HG03520 (cell line): ENCODE results near the gene PXDN.

ENCODE experiments used
- ATAC-seq: cut with Tn5 transposase; IDR thresholded peaks from one replicate; pipeline ENCODE4 v1.9.1; 2021; ENCODE audit warnings: mild to moderate bottlenecking, moderate library complexity; ENCODE audit not compliant: unreplicated experiment

Gene PXDN

GRCh38 chr2:1603059-1603458 lies 141.3 kb downstream of the PXDN start:
- ATAC-seq, result no peak

- no peak for ATAC-seq
Observed at GRCh38 chr2:1602278-1603010, 141.9 kb downstream of the PXDN start.

DNA sequence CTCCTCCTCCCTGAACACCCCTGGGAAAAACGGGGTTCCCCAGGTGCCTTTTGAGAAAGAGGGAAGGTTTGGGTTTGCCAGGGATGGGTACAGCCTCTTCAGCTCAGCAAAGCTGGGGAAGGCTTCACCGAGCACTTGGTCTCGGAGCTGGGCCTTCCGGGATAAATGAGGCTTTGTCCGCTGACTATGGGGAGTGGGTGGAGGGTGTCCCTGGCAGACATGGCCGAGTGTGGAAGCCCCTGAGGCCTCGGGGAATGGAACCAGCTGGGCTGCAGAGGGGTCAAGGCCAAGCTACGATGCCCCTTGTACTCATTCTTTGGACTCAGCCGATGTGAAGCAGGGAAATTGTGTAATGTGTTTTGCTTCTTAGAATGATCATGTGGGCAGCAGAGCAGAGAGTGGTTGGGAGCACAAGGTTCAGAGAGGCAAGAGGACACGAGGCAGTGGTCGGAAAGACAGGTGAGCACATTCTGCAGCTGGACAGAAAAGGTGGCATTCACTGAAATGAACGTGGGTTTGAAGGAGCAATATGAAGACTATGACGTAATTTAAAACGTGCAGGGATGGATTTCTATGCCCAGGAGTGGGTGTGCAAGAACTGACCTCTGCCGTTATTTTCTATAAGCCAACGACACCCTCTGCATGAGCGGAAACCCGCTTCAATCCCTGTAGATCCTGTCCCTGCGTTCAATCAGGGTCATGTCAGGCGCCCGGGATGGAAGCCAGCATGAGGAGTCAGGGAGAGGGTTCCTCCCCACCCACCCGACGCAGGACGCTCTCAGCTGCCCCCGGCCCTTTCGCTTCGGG lies 142.6 kb downstream of the PXDN start:
- no peak for ATAC-seq

- ATAC-seq, result no peak
Observed at GRCh38 chr2:1601067-1601412, 143.3 kb downstream of the PXDN start.

GRCh38 chr2:1600191-1601066 lies 143.9 kb downstream of the PXDN start:
- ATAC-seq, result no peak

DNA sequence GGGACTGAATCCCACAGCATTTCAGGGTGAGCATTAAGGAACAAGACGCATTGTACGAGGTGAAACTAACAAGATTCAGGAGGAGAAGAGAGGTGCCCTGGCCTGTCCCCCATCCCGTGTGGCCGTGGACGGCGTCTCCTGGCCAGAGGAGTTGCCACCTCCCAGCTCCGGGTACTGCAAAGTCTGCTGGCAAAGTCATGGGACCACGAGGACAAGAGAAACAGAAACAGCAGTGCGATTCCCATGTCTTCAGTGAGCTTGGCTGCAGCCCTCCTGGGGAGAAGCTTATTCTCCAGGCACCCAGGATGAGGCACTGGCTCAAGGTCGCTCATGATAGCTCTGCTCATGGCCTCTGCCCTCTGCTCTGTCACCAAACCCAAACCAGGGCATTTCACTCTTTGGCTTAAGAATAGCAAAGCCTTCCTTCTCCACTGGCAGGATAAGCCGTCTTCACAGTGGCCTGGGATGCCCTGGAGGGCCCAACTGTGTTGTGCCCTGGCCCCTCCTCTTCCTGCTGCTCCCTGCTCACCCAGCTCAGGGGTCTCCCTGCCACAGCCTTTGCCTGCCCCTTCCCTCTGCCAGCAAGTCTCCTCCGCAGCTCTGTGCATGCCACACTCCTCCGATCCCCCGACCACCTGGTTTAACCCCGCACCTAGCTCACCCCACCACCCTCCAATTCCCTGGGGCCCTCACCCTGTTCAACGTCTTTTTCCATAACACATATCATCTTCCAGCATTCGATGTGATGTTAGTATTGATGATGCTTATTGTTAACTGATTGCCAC lies 144.8 kb downstream of the PXDN start:
- no peak for ATAC-seq

- no peak for ATAC-seq
Observed at GRCh38 chr2:1598800-1599199, 145.5 kb downstream of the PXDN start.

DNA sequence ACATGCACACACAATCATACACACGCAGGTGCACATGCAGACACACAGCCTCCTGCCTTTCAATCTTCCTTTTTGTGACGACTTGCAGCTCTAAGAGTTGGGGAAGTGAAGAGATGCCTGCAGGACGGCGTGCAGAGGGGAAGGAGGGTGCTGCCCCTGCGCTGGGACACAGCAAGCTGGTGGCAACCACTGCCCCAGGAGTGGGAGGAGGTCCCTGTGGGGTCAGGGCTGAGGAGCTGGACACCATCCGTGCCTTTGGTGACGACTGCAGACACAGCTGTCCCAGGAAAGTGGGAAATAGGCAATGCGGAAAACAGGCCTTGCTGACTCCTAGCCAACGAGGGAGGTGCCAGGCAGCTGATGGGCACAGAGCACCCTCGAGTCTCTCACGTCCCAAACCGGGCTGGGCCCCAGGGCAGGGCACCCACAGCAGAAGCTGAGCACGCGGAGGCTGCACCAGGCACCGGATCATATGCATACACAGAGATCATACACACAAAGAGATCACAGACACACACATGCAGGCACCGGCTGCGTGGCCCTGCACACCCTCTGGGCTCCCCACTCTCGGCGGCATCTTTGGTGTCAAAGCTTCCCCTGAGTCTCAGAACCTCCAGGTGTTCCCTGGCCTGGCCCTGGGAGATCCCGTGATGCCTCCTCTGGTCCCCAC lies 146.1 kb downstream of the PXDN start:
- no peak for ATAC-seq

DNA sequence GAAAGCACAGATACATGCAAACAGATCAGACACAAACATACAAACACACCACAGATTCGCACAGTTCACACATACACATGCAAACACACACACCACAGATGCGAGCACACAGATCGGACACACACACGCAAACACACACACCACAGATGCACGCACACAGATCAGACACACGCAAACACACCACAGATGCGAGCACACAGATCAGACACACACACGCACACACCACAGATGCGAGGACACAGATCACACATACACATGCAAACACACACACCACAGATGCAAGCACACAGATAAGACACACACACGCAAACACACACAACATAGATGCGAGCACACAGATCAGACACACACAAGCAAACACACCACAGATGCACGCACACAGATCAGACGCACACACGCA lies 149.0 kb downstream of the PXDN start:
- ATAC-seq, result no peak

DNA sequence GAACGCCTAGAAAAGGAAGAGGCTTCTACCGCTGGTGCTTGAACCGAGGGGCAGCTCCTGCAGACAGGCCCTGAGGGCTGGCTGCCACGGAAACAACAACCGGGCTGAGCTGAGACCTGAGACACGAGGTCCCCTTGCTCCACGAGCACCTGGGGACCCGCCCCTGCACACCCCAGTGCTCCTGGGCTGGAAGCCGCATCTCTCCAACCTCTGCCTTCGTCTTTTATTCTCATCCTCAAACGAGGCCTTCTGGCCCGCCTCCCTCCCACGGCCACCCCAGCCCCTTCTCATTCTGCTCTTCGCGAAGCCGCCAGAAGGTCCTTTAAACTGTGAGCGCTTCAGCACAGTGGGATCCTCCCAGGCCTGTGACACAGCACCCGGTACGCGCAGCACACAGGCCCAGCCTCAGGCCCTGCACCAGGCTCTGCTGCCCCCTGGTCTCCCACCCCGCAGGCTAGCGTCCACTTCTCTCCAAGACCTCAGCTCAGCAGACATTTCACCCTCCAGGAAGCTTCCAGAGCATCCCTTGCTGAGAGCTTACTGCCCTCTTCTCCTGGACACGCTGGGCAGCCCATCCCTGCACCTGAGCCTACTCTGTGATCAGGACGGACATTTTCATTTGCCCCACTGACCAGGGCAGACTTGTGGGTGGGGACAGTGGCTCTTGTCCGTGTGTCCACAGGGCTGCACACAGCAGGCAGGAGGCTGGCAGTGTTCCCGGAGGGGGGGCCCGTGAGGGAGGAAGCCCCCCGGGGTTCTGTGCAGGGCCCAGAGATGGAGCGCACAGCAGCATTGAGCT lies 149.7 kb downstream of the PXDN start:
- no peak for ATAC-seq

DNA sequence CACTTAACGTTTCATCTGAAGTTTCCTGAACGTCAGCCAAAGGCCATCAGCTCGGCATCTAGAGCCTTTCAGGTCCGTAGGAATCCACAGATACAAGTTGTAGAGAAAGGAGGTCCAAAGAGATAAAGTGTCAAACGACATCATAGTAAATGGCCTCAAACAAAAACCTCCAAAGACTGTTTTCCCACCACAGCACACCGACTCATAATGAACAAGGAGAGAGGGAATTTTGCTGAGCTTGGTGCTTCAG lies 150.3 kb downstream of the PXDN start:
- no peak for ATAC-seq

DNA sequence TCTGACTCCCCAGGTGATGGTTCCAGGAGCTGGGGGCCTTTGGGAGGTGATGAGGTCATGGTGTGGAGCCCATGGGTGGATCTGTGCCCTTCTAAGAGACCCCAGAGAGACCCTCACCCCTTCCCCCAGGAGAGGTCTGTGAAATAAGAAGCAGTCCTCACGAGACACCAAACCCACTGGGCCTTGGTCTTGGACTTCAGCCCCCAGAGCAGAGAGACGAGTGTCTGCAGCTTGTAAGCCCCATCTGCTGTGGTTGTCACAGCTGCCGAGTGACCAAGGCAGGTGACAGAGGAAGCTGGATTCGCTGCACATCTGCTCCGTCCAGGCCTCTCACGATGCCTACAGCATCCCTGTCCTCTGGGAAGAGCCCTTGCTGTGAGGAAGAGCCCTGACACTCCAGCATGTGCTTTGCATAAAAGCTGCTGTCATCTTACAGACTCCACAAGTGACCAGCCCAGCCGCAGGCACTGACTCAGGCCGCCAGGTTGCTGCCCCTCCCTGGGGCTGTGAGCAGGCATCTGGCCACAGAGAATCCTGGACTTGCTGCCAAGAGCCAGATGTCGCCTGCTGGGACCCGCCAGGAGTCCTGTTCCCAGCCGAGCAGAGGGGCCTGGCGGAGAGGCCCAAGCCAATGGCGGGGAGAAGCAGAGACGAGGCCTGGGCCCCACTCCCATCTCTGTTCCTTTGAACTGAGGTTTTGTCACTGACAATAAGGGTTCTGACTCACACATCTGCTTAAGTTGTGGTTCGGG lies 150.8 kb downstream of the PXDN start:
- no peak for ATAC-seq

DNA sequence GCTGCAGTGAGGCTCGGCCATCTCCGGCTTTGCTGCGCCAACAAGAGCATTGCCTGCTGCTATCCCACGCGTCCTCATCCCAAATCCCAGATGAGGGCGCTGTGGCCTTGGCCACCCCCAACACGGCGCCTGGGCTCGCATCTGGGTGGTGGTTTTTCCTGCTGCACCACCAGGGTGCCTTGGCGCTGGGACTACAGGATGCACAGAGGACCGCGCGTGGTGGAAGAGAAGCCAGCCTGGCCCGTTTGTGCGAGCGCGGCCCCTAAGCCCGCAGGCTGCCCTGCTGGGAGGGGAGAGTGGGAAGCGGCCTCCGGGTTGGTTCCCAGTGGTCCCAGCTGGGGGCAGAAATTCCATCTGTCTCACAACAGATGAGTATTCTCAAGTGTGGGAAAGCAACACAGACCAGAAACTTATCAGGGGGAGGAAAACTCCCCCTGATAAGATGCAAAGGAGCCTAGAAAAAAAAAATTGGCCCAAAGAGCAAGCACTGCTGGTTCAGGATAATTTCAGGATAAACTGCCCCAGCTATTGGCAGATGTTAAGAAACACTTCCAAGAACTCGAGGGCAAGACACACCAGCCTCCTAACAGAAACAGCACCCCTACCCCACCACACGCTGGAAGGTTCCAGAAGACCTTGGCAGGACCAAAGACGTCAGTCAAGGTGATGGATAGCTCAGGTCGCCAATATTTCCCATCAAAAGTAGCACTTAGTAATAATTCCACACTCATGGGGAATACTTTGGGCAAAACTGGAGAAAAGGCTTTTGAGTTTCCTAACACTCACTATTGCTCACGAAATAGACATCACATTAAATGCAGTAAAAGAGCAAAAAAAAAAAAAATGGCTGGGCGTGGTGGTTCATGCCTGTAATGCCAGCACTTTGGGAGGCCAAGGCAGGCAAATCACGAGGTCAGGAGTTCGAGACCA lies 152.1 kb downstream of the PXDN start:
- ATAC-seq, result no peak

- no peak for ATAC-seq
Observed at GRCh38 chr2:1591461-1591770, 152.9 kb downstream of the PXDN start.

DNA sequence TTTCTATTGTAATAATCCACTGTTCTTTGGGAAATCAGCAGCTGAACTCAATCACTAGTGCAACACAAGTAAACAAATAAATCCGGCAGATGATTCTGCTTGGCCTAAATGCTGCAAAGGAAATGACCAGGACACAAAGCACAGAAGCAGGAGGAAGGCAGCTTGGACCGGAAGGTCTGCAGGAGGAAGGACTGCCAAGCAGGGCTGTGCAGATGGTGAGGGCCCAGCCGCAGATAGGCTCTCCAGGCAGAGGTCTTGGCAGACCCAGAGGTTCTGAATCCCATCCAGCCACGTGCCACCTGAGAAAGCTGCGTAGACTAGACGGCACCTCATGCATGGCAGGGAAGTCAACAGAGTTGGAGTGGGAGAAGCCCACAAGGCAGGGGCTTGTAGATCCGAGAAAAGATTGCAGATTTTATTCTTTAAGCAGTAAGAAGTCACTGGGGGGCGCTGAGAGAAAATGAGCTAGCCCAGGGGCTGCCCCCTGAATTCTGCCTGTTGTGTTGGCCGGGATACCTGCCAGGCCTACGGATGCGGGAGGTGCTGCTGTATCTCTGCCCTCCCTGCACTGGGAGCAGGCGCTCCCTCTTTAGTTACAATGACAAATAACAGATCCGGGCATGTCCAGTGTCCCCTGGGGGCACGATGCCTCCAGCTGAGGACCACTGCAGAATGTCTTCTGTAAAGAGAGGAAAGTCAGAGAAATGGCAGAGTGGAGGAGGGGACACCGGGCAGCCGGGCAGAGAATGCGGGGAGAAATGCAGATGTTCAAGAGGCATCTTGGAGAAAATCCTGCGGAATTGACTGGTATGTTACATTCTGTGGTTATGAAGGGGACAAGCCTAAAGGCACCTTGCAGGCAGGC lies 153.5 kb downstream of the PXDN start:
- no peak for ATAC-seq

DNA sequence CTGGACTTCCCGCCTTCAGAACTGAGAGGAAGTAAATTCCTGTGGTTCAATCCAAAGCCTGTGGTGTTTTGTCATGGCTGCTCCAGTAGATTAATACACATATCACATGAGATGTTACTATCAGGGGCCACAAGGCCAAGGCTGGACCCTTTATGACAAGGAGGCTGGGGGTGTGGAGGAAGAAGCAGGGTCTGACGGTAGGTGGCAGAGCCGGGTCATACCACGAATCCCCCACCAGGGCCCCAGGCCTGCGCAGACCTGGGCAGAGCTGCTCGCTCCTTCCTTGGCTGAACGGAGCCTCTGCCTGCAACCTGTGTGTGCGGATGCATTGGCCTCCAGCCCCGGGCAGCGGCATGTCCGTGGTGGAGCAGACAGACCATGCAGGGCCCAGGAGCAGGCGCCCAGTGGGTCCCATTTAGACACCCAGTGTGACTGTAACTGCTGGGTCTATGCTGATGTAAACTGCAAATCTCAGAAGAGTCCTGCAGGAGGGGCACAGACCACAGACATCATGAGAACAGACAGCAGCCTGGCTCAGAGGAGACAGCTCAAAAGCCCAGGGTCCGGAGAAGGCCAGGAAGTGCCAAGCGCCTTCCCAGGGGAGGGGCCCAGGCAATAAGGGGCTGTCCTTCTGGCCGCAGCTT lies 155.2 kb downstream of the PXDN start:
- ATAC-seq, result no peak
